Ishikawa (cell line): ENCODE data around the gene GSX1.

Source experiments
- CEBPB ChIP-seq: IDR thresholded peaks from 2 replicates; pipeline ENCODE4 v1.6.1; 2012
- CREB1 ChIP-seq: IDR thresholded peaks from 2 replicates; pipeline ENCODE4 v1.6.1; 2012; ENCODE audit warnings: low read depth
- EGR1 ChIP-seq: IDR thresholded peaks from 2 replicates; pipeline ENCODE4 v1.6.1; 2012
- EP300 ChIP-seq: IDR thresholded peaks from 2 replicates; pipeline ENCODE4 v1.6.1; 2012; ENCODE audit warnings: borderline replicate concordance
- FOXM1 ChIP-seq: IDR thresholded peaks from 2 replicates; pipeline ENCODE4 v1.6.1; 2012; ENCODE audit warnings: low read depth, borderline replicate concordance
- MAX ChIP-seq: IDR thresholded peaks from 2 replicates; pipeline ENCODE4 v1.6.1; 2012
- NFIC ChIP-seq: IDR thresholded peaks from 2 replicates; pipeline ENCODE4 v1.6.1; 2012
- RAD21 ChIP-seq: IDR thresholded peaks from 2 replicates; pipeline ENCODE4 v1.6.1; 2012; ENCODE audit warnings: low read depth
- REST ChIP-seq: IDR thresholded peaks from 2 replicates; pipeline ENCODE4 v1.6.1; 2012; ENCODE audit warnings: low read depth, mild to moderate bottlenecking
- TAF1 ChIP-seq: IDR thresholded peaks from 2 replicates; pipeline ENCODE4 v1.6.1; 2012; ENCODE audit warnings: low read depth, mild to moderate bottlenecking
- TCF12 ChIP-seq: IDR thresholded peaks from 2 replicates; pipeline ENCODE4 v1.6.1; 2012; ENCODE audit warnings: low read depth
- TEAD4 ChIP-seq: IDR thresholded peaks from 2 replicates; pipeline ENCODE4 v1.6.1; 2012
- USF1 ChIP-seq: IDR thresholded peaks from 2 replicates; pipeline ENCODE4 v1.6.1; 2012
- YY1 ChIP-seq: IDR thresholded peaks from 2 replicates; pipeline ENCODE4 v1.6.1; 2012; ENCODE audit warnings: low read depth
- ZBTB7A ChIP-seq: IDR thresholded peaks from 2 replicates; pipeline ENCODE4 v1.6.1; 2012; ENCODE audit warnings: low read depth

GSX1 gene

GRCh38 chr13:27792393-27793218 lies at the start of gene GSX1:
GSX1 (plus strand) TSS chr13:27792483; CDS start chr13:27792691, 208 bp downstream.
- TF ChIP-seq NFIC (no peak), TEAD4 (no peak), TAF1 (no peak), REST (peak; percentile 92), USF1 (0 out of 2 replicates have a peak, but pooled peaks have one; percentile 20), MAX (0 out of 2 replicates have a peak, but pooled peaks have one; percentile 39)

- TF ChIP-seq TCF12 (no peak), MAX (no peak), RAD21 (no peak)
Observed at GRCh38 chr13:27744801-27745200, 47.5 kb upstream of the GSX1 start.

- TF ChIP-seq MAX: no peak
- no peak for TF ChIP-seq USF1
- TF ChIP-seq TCF12: no peak
- no peak for TF ChIP-seq FOXM1
- TF ChIP-seq TEAD4: no peak
- no peak for TF ChIP-seq EP300
- no peak for TF ChIP-seq EGR1
- no peak for TF ChIP-seq TAF1
- TF ChIP-seq YY1: no peak
- no peak for TF ChIP-seq RAD21
- no peak for TF ChIP-seq REST
- TF ChIP-seq CEBPB: no peak
- no peak for TF ChIP-seq ZBTB7A
Observed at GRCh38 chr13:27745301-27745700, 47.0 kb upstream of the GSX1 start.

- TF ChIP-seq USF1: no peak
Observed at GRCh38 chr13:27751953-27752532, 40.2 kb upstream of the GSX1 start.

GRCh38 chr13:27765650-27766049 lies 26.6 kb upstream of the GSX1 start:
- no peak for TF ChIP-seq ZBTB7A
- TF ChIP-seq RAD21: no peak
- TF ChIP-seq TCF12: no peak
- no peak for TF ChIP-seq MAX
- no peak for TF ChIP-seq EP300
- no peak for TF ChIP-seq CREB1
- no peak for TF ChIP-seq TAF1
- TF ChIP-seq REST: no peak
- no peak for TF ChIP-seq USF1
- TF ChIP-seq CEBPB: no peak
- TF ChIP-seq NFIC: no peak
- no peak for TF ChIP-seq YY1
- TF ChIP-seq FOXM1: no peak
- TF ChIP-seq EGR1: no peak
- no peak for TF ChIP-seq TEAD4
